Stimulated activated naive CD8-positive, alpha-beta T cell treated with anti-CD3 and anti-CD28 coated beads, Interleukin-15, Interleukin-2, amounts not matched to agents 100 ng/mL and 50 ng/mL, for 24 hours (primary cell): ENCODE results near the gene SULT2A1.
"Not testable (repeated sequence)": the region's sequence is repeated elsewhere in the genome, so short reads cannot be mapped to it uniquely, and the experiment has no call there.

Source experiments
- H3K27ac Mint-ChIP-seq: one replicate; pipeline ENCODE4 v1.8.0; 2021; ENCODE audit warnings: mild to moderate bottlenecking, mixed read lengths
- H3K27me3 Mint-ChIP-seq: one replicate; pipeline ENCODE4 v1.8.0; 2021; ENCODE audit warnings: mixed read lengths
- H3K36me3 Mint-ChIP-seq: one replicate; pipeline ENCODE4 v1.8.0; 2021; ENCODE audit warnings: low read depth, mixed read lengths
- H3K4me1 Mint-ChIP-seq: one replicate; pipeline ENCODE4 v1.8.0; 2021; ENCODE audit warnings: low read depth, mixed read lengths
- H3K4me3 Mint-ChIP-seq: one replicate; pipeline ENCODE4 v1.8.0; 2021; ENCODE audit warnings: mild to moderate bottlenecking, mixed read lengths
- H3K9me3 Mint-ChIP-seq: one replicate; pipeline ENCODE4 v1.8.0; 2021; ENCODE audit warnings: mixed read lengths

Gene SULT2A1

DNA sequence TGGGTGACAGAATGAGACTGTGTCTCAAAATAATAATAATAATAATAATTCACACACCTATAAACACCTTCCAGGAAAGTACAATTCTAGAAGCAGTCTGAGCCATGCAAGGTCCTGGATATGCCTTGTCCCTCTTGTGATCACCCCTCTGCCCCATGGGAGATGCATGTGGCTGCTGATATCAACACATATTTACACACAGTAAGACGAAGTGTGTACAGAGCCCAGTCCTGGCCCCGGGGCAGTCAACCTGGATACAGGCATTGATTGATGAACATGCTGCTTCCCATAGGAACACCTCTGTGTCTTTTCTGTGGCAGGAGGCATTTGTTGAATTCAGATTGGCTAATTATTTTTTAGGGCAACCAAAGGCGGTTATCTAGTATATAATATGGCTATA is 3.2 kb downstream of the SULT2A1 start:
- no peaks in the 10 kb centered on the region for H3K9me3 Mint-ChIP-seq
- H3K36me3 Mint-ChIP-seq, result no peaks in the 10 kb centered on the region
- no peak overlapping the region for H3K27ac Mint-ChIP-seq
- H3K4me1 Mint-ChIP-seq, result no peaks in the 10 kb centered on the region
- peaks cover 42% of the 10 kb centered on the region for H3K27me3 Mint-ChIP-seq
- no peak overlapping the region for H3K4me3 Mint-ChIP-seq

DNA sequence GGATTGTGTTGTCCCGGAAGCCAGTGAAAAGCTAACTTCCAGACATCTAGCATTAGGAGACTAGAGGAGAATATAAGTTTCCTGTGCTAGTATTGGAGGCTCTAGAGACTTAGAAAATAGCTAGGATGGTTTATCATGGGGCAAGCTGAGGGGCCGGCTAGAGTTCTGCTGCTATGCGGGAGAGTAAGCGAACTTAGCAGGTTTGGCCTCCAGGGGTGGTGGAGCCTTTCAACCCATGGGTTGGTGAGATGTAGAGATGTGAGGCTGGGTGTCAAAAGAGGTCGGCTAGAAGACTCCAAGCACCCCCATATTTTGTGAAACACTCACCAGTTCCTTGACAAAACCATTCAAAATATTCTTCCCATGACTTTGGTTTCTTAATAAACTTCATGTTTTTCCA is 4.4 kb downstream of the SULT2A1 start:
- no peaks in the 10 kb centered on the region for H3K4me1 Mint-ChIP-seq
- H3K27ac Mint-ChIP-seq, result no peak overlapping the region
- H3K9me3 Mint-ChIP-seq, result no peaks in the 10 kb centered on the region
- peaks cover 36% of the 10 kb centered on the region for H3K27me3 Mint-ChIP-seq
- no peak overlapping the region for H3K4me3 Mint-ChIP-seq
- H3K36me3 Mint-ChIP-seq, result no peaks in the 10 kb centered on the region

DNA sequence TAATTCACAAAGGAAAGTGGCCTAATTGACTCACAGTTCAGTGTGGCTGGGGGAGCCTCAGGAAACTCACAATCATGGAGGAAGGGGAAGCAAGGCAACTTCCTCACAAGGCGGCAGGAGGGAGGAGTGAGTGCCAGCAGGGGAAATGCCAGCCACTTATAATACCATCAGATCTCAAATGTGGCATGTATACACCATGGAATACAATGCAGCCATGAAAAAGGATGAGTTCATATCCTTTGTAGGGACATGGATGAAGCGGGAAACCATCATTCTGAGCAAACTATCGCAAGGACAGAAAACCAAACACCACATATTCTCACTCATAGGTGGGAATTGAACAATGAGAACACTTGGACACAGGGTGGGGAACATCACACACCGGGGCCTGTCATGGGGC is 6.7 kb downstream of the SULT2A1 start:
- not testable (repeated sequence) for H3K27ac Mint-ChIP-seq, H3K4me1 Mint-ChIP-seq, H3K9me3 Mint-ChIP-seq, H3K36me3 Mint-ChIP-seq, H3K4me3 Mint-ChIP-seq
- peaks cover 26% of the 10 kb centered on the region for H3K27me3 Mint-ChIP-seq

DNA sequence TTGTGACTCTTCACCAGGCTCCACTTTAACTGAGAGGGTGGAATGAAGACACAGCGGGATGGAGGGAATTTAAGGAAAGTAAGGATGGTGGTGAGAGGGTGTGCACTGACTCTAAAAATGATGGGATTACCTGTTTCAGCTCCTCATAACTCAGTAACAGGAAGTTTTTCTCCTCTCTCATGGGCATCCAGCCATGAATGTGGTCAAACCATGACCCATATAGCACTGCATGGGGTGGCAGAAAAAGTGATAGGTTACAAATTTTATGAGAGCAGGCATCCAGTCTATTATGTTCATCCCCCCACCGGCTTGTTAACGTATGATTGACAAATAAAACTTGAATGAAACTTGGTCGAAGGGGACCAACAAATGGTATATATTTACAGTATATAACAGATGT is 7.2 kb downstream of the SULT2A1 start:
- H3K27me3 Mint-ChIP-seq, result peaks cover 28% of the 10 kb centered on the region
- no peaks in the 10 kb centered on the region for H3K36me3 Mint-ChIP-seq
- H3K27ac Mint-ChIP-seq, result no peak overlapping the region
- no peaks in the 10 kb centered on the region for H3K9me3 Mint-ChIP-seq
- no peaks in the 10 kb centered on the region for H3K4me1 Mint-ChIP-seq
- H3K4me3 Mint-ChIP-seq, result no peak overlapping the region

DNA sequence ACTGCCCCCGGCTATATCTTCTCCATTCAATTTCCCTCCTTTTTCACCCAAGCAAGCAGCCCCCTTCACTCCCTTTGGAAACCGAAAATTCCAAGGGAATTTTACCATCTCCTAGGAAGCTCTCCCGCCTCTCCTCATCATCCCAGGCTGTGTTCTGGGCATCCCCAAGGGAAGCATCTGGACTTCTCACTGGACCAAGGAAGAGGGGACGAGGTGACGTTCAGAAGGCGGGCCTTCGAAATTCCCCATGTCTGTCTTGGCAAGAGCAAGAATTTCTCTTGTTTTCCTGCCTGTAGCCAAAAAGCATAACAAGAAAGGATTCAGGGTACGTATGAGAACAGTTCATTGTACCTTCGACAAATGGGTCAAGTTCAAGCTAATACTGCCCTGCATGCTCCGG is 20.9 kb downstream of the SULT2A1 start:
- no peaks in the 10 kb centered on the region for H3K36me3 Mint-ChIP-seq
- H3K27me3 Mint-ChIP-seq, result peaks cover 16% of the 10 kb centered on the region
- H3K27ac Mint-ChIP-seq, result no peak overlapping the region
- no peaks in the 10 kb centered on the region for H3K9me3 Mint-ChIP-seq
- no peak overlapping the region for H3K4me3 Mint-ChIP-seq
- no peaks in the 10 kb centered on the region for H3K4me1 Mint-ChIP-seq

DNA sequence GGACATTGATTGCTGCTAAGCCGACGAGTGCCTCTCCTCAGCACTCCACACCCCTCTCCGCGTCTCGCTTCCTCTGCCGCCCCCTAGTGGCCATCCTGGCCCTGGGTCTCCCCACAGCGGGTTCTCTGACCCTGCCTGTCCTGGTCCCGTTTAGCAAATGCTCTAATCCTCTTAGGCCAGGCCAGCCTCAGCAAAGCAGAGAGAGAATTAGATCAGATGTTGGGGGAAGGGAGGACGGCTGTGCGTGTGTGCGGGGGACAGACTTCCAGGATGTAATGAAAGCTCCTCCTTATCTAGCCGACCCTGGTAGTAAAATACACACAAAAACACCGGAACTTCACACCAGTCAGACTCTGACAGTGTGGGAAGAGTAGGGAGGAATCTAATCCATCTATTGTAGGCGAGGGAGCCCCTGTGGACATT is 22.6 kb downstream of the SULT2A1 start:
- no peaks in the 10 kb centered on the region for H3K9me3 Mint-ChIP-seq
- H3K27me3 Mint-ChIP-seq, result peaks cover 13% of the 10 kb centered on the region
- H3K4me1 Mint-ChIP-seq, result no peaks in the 10 kb centered on the region
- no peak overlapping the region for H3K4me3 Mint-ChIP-seq
- H3K36me3 Mint-ChIP-seq, result no peaks in the 10 kb centered on the region
- H3K27ac Mint-ChIP-seq, result no peak overlapping the region

DNA sequence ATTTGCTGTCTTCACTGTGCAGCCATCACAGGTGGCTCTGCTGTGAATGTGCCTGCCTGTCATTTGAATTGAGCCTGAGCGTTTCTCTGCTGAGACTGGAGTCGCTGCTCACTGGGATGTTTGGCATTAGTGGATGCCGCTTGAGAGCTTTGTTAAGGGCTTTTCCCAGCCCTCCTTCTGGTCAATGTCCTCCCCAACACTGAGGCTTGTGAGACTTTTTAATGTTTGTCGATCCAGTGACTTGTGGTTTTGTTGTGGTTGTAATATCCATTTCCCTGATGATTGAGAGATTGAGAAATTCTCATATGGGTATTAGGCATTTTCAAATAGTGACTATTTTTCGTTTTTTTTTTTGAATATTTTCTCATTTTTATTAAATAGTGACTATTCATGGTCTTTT is 24.5 kb downstream of the SULT2A1 start:
- no peaks in the 10 kb centered on the region for H3K36me3 Mint-ChIP-seq
- H3K4me1 Mint-ChIP-seq, result no peaks in the 10 kb centered on the region
- peaks cover 13% of the 10 kb centered on the region for H3K27me3 Mint-ChIP-seq
- H3K4me3 Mint-ChIP-seq, result no peak overlapping the region
- no peaks in the 10 kb centered on the region for H3K9me3 Mint-ChIP-seq
- no peak overlapping the region for H3K27ac Mint-ChIP-seq

DNA sequence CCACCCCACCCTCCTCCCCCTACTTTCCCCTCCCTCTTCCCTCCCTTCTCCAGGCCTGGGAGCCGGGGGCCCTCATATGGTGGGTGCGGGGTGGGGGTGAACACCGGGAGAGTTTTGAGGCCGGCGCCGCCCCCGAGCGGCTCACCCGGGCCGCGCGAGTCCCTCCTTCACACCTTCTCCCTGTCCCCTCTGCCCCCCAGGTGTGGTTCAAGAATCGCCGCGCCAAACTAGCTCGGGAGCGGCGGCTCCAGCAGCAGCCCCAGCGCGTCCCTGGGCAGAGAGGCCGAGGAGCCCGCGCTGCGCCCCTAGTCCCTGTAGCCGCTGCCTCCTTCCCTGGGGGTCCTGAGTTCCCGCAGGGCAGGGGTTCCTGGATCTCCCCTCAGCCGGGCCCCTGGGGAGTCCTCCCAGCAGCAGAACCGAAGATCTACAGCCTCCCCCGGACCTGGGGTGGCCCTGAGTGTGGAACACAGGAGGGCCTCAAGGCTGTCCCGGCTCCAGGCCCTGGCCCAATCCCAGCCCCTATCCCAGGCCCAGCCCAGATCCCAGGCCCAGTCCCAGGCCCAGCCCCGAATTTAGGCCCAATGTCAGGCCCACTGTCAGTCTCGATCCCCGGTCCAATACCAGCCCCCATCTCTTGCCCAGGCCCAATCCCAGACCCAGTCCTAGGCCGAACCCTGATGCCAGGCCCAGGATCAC is 25.4 kb downstream of the SULT2A1 start:
- Mint-ChIP-seq H3K36me3 (no peaks in the 10 kb centered on the region), H3K27ac (no peak overlapping the region), H3K4me1 (no peaks in the 10 kb centered on the region), H3K27me3 (peaks cover 13% of the 10 kb centered on the region), H3K4me3 (no peak overlapping the region), H3K9me3 (no peaks in the 10 kb centered on the region)

- H3K9me3 Mint-ChIP-seq, H3K36me3 Mint-ChIP-seq, H3K4me1 Mint-ChIP-seq, H3K4me3 Mint-ChIP-seq, H3K27ac Mint-ChIP-seq: not testable (repeated sequence)
- H3K27me3 Mint-ChIP-seq, result peaks cover 13% of the 10 kb centered on the region
These were observed 26.3 kb downstream of the SULT2A1 start for GRCh38 chr19:47859838-47860237.

DNA sequence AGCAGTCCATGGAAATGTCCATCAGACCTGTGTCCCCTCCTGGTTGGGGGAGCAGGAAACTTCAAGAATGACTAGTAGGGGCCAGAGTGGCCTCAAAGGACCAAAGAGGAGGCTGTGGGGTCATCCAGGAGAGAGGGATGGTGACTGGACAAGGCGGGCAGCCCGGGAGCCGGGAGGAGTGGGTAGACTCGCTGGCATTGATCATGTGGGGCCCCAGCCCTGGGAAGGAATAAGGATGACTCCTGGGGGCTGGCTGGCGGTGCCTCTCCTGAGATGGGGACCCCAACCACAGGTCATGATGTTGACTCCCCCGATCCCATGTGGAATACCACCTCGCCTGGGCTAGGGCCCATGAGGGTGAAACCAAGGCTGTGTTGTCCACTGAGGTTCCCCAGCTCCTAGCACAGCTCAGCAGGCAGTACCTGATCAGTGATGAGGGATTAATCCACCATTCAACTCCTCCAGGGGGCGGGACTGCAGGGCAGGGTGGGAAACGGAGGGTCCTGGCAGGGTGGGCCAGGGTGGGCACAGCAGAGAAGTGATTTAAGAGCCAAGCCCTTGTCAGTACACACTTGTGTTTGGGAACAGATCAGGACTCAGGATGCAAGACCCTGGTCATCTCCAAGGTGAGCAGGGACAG is 27.3 kb downstream of the SULT2A1 start, which contains the start of gene TPRX2:
TPRX2 (plus strand) TSS at position 590 of the 640 bp plus-strand sequence; CDS start at position 602, 12 bp downstream.
- H3K4me3 Mint-ChIP-seq, H3K36me3 Mint-ChIP-seq, H3K9me3 Mint-ChIP-seq, H3K27ac Mint-ChIP-seq, H3K4me1 Mint-ChIP-seq: not testable (repeated sequence)
- H3K27me3 Mint-ChIP-seq, result peaks cover 16% of the 10 kb centered on the region

- not testable (repeated sequence) for H3K4me3 Mint-ChIP-seq, H3K4me1 Mint-ChIP-seq, H3K9me3 Mint-ChIP-seq, H3K27ac Mint-ChIP-seq, H3K36me3 Mint-ChIP-seq
- H3K27me3 Mint-ChIP-seq, result peaks cover 20% of the 10 kb centered on the region
These were observed 27.9 kb downstream of the SULT2A1 start for GRCh38 chr19:47858231-47858630.

GRCh38 chr19:47854459-47854858 is 31.7 kb downstream of the SULT2A1 start:
- no peaks in the 10 kb centered on the region for H3K9me3 Mint-ChIP-seq
- H3K27ac Mint-ChIP-seq, result no peak overlapping the region
- no peaks in the 10 kb centered on the region for H3K4me1 Mint-ChIP-seq
- no peaks in the 10 kb centered on the region for H3K36me3 Mint-ChIP-seq
- H3K27me3 Mint-ChIP-seq, result peaks cover 31% of the 10 kb centered on the region
- H3K4me3 Mint-ChIP-seq, result no peak overlapping the region

DNA sequence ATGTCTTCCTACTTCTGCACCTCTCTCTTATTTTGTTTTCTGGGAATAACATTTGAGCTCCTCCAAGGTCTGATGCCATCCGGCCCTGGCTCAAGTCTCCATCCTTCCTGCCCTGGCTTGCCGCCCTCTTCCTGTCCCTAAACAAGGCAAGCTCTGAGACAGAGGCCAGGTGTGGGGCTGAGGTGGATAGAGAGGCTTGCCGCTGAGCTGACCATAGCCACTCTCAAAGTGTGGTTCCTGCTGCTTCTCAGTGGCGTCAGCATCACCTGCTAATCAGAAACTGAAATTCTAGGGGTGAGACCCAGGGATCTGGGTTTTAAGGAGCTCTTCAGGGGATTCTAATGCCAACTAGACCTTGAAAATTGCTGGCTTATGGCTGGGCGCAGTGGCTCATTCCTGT is 33.1 kb downstream of the SULT2A1 start:
- no peak overlapping the region for H3K27ac Mint-ChIP-seq
- H3K4me3 Mint-ChIP-seq, result no peak overlapping the region

DNA sequence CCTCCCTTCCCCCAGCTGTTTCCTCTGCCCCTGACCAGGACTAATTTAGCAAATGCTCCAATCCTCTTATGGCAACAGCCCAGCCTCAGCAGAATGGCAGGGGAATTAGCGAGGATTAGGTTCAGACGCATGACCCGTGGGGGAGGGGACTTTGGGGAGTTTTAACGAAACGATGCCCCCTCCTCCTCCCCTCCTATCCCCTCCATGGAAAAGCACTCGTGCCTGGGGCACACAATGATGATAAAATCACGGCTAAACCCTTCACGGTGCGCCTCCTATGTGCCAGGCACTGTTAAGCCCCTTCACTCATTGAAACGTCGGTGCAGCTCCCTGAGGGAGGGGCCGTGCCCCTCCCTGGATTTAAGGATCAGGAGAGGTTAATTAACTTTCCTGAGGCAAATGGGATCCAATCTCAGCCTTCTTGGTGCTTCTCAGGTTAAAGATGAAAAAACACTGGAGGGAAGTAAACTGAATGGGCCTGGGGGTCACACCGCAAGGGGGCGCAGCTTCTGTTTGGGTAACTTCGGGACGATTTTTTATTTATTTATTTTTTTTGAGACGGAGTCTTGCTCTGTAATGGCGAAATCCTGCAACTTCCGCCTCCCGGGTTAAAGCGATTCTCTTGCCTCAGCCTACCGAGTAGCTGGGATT is 37.2 kb downstream of the SULT2A1 start:
- Mint-ChIP-seq H3K27ac (no peak overlapping the region), H3K4me1 (peaks cover 2% of the 10 kb centered on the region), H3K27me3 (peaks cover 52% of the 10 kb centered on the region), H3K36me3 (no peaks in the 10 kb centered on the region), H3K9me3 (no peaks in the 10 kb centered on the region), H3K4me3 (no peak overlapping the region)

More for the DNA sequence above, 33.1 kb downstream of the SULT2A1 start:
- Mint-ChIP-seq H3K36me3 (no peaks in the 10 kb centered on the region), H3K9me3 (no peaks in the 10 kb centered on the region), H3K4me1 (peaks cover 2% of the 10 kb centered on the region), H3K27me3 (peaks cover 44% of the 10 kb centered on the region)

DNA sequence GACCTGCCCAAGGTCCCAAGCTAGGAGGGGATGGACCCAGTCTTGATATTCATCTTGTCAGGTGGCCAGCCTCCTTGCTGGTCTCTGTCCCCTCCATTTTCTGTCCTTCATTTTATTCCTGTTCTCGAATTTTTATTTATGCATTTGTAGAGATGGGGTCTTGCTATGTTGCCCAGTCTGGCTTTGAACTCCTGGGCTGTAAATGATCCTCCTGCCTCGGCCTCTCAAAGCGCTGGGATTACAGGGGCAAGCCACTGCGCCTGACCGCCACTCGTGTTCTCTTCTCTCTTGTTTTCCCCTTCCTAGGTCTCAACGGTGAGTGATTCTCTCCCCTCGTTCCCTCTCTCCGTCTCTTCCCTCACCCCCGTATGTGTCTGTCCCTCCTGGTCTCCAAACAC is 37.7 kb downstream of the SULT2A1 start:
- Mint-ChIP-seq H3K27ac (no peak overlapping the region), H3K9me3 (no peaks in the 10 kb centered on the region), H3K36me3 (no peaks in the 10 kb centered on the region), H3K4me1 (peaks cover 2% of the 10 kb centered on the region), H3K4me3 (no peak overlapping the region), H3K27me3 (peaks cover 50% of the 10 kb centered on the region)
